Measurements from ENCODE around the gene SMG6.
"Not testable (repeated sequence)": the region's sequence is repeated elsewhere in the genome, so short reads cannot be mapped to it uniquely, and the experiment has no call there.

The SMG6 gene

DNA sequence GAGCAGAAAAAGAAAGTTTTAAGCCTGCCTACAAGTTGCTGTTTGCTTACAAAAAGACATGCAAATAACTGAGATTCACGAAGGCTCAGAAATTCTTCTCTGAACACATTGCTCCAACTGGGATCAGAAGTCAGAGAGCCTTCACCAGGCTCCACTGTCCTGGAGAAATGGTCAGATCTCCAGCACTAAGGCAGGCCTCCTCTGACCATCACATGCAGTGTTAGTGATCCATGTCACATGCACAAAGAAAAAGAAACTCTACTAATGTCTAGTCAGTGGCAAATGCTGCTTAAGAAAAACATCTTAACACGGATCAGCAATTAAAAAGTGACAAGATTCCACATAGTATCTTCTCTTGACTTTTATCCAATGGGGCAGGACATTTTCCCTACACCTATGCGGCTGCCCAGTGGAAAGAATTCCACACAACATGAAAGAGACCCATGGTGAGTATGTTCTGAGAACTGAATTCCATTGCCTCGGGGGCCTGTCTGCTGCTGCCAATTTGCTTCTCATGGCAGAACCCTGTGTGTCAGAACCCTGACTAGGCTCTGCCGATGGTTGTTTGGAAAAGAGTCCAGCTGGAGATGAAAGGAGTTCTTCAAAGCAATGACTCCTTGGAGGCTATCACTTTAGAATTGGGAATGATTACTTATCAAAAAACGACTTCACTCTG lies 152.1 kb downstream of the SMG6 start:
- DNase-seq (ENCODE audit: low read depth in 1 of 2, low spot score in 1 of 2) = no peak

GRCh38 chr17:2150806-2151205 lies 152.8 kb downstream of the SMG6 start:
- DNase-seq (ENCODE audit: low read depth in 1 of 2, low spot score in 1 of 2) = no peak

- no peak for DNase-seq (ENCODE audit: low read depth in 1 of 2, low spot score in 1 of 2)
These were observed 153.7 kb downstream of the SMG6 start for GRCh38 chr17:2149934-2150333.

DNA sequence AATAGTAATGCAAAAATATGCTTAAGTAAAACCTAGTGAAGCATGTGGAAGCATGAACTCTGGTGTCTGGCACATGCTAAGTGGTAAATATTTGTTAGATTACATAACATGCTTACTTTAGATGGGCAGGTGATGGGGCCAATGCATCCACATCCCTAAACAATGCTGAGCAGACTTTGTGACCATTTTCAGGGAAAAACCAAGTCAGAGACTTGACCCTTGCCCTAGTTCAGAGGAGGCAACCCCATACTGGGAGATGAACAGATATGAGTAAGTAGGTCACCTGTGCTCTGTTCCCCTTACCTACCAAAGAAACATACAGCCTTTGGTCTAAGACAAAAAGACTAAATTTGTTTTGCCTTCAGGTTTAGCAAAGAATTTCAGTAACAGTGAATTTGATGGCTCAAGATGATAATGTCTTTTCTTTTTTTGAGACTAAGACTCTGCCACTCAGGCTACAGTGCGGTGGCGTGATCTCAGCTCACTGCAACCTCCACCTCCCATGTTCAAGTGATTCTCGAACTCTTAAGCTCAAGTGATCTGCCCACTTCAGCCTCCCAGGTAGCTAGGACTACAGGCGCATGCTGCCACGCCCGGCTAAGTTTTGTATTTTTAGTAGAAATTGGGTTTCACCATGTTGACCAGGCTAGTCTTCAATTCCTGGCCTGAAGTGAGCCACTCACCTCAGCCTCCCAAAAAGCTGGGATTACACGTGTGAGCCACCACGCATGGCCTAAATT lies 157.3 kb downstream of the SMG6 start:
- DNase-seq (ENCODE audit: low read depth in 1 of 2, low spot score in 1 of 2) = no peak

GRCh38 chr17:2144701-2145100 lies 158.9 kb downstream of the SMG6 start:
- no peak for DNase-seq (ENCODE audit: low read depth in 1 of 2, low spot score in 1 of 2)

- no peak for DNase-seq (ENCODE audit: low read depth in 1 of 2, low spot score in 1 of 2)
These were observed 160.3 kb downstream of the SMG6 start for GRCh38 chr17:2143332-2143731.

GRCh38 chr17:2142682-2143081 lies 160.9 kb downstream of the SMG6 start:
- not testable (repeated sequence) for DNase-seq (ENCODE audit: low read depth in 1 of 2, low spot score in 1 of 2)

DNA sequence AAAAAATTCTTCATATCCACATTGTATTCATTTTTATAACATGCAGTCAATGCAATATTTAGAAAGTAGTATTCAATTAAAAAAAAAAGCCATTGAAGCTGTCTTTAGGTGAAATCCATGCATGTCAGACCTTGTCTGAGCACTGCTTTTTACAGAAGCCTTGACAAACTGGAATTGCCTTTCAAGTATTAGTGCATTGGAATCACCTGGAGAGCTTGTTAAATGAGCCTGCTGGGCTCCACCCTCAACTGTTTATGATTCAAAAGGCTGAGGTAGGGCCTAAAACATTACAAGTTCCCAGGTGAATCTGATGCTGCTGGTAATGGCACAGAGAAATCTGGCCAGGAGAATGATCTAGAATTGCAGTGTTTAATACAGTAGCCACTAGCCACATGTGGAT lies 162.9 kb downstream of the SMG6 start:
- DNase-seq (ENCODE audit: low read depth in 1 of 2, low spot score in 1 of 2) = no peak

DNA sequence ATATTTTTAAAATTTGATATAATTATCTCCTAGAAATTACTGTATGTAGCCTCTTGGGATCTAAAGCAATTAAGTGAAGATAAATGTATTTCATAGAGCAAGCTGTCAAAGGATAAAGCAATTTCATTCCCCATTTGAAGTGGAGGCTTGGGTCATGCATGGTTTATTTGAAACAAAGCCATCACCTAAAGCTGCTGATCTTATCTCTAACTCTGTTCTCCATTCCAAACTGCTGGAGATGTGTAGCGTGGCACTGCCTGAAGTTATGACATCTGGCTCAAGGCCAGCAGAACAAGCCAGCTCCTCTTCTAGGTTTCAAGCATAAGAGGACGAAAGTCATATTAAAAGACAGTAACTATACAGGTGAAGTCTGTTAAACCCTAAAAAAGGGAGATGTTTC lies 164.8 kb downstream of the SMG6 start:
- DNase-seq (ENCODE audit: low read depth in 1 of 2, low spot score in 1 of 2) = no peak

DNA sequence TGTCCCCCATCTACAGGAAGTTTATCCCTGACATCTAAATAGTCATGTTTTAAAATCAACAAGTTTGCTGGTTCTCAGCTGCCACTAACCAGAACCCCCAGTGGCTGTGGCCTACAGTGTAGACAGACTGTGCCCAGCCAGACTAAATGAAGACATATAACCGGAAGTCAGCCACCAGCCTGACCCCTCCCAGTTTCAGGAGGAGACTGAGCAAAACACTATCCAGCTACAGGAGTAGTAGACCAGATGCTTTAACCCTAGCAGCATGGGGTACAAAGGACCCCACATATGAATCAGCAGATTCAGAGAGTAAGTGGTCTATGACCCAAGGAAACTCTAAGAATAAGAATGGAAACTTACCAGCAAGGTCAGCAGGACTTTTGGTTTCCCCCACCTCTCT lies 165.3 kb downstream of the SMG6 start:
- DNase-seq (ENCODE audit: low read depth in 1 of 2, low spot score in 1 of 2) = no peak

- no peak for DNase-seq (ENCODE audit: low read depth in 1 of 2, low spot score in 1 of 2)
These were observed 166.1 kb downstream of the SMG6 start for GRCh38 chr17:2137342-2138098.

DNA sequence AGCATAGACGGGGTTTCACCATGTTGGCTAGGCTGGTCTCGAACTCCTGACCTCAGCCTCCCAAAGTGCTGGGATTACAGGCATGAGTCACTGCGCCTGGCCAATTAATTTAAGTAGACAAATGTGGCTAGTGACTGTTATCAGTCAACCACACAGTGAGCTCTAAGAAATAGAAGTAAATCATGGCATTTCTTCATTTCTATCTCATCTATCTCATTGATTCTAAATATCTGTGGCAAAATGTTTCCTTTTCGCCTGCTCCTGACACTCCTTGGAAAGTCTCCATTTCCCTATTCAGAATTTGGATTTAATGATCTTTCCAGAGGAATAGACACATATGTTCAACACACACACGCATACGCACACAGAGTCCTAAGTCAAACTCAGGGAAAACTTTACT lies 167.3 kb downstream of the SMG6 start:
- no peak for DNase-seq (ENCODE audit: low read depth in 1 of 2, low spot score in 1 of 2)

DNA sequence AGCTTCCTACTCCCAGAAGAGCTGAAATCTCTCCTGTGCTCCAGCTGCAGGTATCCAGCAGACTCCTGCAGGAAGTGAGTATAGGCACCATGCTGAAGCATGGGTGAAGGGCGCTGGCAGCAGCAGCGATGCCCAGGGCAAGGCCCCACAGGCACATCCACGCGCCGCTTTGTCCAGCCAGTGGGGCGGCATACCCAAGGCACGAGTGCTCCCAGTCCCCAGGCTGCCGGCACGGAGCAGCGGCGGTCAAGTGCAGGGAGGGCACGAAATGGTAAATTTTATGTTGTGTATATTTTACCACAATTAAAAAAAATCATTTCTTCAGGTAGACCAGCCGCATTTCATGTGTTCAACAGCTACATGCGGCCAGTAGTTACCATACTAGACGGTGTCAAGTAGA lies 175.6 kb downstream of the SMG6 start:
- no peak for DNase-seq (ENCODE audit: low read depth in 1 of 2, low spot score in 1 of 2)

GRCh38 chr17:2125013-2125535 lies 178.5 kb downstream of the SMG6 start:
- no peak for DNase-seq (ENCODE audit: low read depth in 1 of 2, low spot score in 1 of 2)

GRCh38 chr17:2124391-2124790 lies 179.2 kb downstream of the SMG6 start:
- no peak for DNase-seq (ENCODE audit: low read depth in 1 of 2, low spot score in 1 of 2)

- no peak for DNase-seq (ENCODE audit: low read depth in 1 of 2, low spot score in 1 of 2)
These were observed 180.0 kb downstream of the SMG6 start for GRCh38 chr17:2123375-2124251.

DNA sequence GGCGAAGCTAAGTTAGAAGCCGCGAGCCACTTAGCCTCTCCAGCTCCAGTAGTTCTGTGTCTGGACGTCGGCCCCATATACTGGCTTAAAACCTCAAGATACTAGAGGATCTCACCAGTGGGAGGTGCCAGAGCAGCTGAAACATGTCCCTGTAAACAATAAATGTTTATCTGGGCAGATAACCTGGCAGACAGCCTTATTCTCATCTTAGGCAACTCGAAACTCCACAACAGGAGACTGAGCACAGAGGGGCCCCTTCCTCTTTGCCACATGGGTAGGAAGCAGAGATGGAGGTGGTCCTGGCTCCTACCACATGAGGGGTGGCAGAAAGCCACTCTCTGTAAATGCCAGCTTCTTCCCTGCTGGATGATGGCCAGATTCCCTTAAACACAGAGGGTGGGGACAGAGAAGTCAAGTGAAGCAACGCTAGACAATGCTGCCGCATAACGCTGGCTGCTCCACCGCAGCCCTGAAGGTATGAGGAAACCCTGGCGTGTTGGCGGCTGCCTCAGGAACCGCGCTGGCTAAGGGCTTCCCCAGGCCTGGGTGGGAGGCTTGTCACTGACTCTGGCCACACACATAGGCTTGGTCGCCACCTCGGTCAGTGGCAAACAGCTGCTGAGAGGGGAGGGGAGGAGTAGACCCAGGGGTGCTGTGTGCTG lies 180.8 kb downstream of the SMG6 start:
- no peak for DNase-seq (ENCODE audit: low read depth in 1 of 2, low spot score in 1 of 2)

GRCh38 chr17:2120586-2121335 lies 182.8 kb downstream of the SMG6 start:
- no peak for DNase-seq (ENCODE audit: low read depth in 1 of 2, low spot score in 1 of 2)

DNA sequence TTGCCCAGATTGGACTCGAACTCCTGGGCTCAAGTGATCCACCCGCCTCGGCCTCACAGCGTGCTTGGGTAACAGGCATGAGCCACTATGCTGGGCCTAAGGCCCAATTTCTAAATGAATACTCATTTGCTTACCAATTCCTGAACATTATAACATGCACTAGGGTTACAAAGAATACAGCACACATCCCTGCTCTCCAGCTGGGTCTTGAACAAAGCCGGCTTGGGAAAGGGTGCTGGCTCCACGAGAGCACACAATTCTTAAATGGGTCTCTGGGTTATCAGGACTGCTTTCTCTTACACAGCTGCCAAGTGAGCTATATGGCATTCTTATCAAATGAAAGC lies 190.3 kb downstream of the SMG6 start:
- no peak for DNase-seq (ENCODE audit: low read depth in 1 of 2, low spot score in 1 of 2)

DNA sequence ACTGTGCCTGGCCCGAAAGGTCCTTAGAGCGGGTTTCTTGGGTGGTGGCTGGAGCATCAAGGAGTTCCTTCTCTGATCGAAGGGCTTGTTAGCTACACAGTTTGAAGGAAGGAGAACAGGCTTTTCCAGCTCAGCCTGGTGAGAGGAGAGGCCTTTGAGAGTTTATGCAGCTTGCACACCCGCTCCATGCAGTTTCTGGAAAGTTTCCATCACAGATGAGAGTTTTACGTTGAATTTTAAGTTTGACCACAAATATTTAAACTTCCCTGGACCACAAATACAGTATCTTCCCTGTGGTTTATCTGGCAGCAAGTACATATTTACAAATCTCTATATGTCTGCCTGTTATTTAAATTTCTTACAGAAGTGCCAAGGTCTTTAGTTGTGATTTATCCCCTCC lies 191.9 kb downstream of the SMG6 start:
- DNase-seq (ENCODE audit: low read depth in 1 of 2, low spot score in 1 of 2) = no peak

Data from activated T-helper 1 cell treated with anti-CD3 and anti-CD28 coated beads, Interleukin-2, amount 50 U/mL, for 16 hours (primary cell).